ENCODE results near the gene NAALADL1. TPM values are rescaled to one million over a fixed set of nuclear protein-coding genes. Genes with fewer than 3 reads are reported as not detected.
"Not testable (repeated sequence)": the region's sequence is repeated elsewhere in the genome, so short reads cannot be mapped to it uniquely, and the experiment has no call there.

The NAALADL1 gene
- total RNA-seq, 4 donors from 2014 or later, result 17.0 to 39.1 (median 23.3) TPM

DNA sequence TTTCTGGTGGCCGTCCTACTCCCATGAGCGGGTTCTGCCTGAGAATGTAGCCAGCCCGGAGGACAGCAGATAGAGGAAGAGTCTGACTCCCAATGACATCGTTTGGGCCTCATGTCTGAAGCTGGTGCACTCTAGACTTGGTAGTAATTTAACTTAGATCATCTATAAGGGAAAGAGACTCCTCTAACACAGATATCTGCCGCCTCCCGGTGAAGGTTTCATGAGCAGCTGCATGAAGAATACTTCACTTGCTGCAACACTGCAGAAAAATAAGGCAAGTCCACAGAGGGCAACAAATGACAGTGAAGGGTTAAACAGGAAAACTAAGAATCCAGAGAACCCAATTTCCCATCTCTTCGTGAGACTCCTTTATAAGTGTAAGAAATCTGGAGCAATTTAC, 50.3 kb downstream of the NAALADL1 start:
- DNase-seq (ENCODE audit: low spot score) (no peak), ATAC-seq (ENCODE audit: low FRiP score) (no peak)
- TF ChIP-seq, protein P1, sequence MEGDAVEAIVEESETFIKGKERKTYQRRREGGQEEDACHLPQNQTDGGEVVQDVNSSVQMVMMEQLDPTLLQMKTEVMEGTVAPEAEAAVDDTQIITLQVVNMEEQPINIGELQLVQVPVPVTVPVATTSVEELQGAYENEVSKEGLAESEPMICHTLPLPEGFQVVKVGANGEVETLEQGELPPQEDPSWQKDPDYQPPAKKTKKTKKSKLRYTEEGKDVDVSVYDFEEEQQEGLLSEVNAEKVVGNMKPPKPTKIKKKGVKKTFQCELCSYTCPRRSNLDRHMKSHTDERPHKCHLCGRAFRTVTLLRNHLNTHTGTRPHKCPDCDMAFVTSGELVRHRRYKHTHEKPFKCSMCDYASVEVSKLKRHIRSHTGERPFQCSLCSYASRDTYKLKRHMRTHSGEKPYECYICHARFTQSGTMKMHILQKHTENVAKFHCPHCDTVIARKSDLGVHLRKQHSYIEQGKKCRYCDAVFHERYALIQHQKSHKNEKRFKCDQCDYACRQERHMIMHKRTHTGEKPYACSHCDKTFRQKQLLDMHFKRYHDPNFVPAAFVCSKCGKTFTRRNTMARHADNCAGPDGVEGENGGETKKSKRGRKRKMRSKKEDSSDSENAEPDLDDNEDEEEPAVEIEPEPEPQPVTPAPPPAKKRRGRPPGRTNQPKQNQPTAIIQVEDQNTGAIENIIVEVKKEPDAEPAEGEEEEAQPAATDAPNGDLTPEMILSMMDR (IDR thresholded peaks at IDR 0.05), result no peak

- not testable (repeated sequence) for DNase-seq (ENCODE audit: low spot score); ATAC-seq (ENCODE audit: low FRiP score)
Measured at GRCh38 chr11:65003968-65004367, 54.4 kb downstream of the NAALADL1 start.

DNA sequence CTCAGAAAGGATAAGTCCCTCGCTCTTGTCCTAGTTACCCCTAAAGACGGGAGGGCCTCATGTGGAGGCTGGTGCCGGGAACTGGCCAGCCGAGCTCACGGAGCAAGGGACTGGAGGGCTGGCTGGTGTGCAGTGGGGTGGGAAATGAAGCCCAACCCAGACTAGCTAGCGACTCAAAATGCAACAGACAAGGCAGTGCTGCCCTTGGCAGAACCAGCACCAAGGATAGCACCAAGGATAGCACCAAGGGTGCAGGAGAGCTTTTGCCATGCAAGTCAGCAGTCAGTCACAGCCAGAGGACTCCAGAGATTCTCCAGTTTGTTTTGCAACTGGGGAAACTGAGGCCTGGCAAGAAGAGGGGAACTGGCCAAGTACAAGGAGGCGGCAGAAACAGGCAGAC, 55.1 kb downstream of the NAALADL1 start:
- TF ChIP-seq, protein P1 (IDR thresholded peaks at IDR 0.05), result no peak
- ATAC-seq (ENCODE audit: low FRiP score) (no peak), DNase-seq (ENCODE audit: low spot score) (no peak)

DNA sequence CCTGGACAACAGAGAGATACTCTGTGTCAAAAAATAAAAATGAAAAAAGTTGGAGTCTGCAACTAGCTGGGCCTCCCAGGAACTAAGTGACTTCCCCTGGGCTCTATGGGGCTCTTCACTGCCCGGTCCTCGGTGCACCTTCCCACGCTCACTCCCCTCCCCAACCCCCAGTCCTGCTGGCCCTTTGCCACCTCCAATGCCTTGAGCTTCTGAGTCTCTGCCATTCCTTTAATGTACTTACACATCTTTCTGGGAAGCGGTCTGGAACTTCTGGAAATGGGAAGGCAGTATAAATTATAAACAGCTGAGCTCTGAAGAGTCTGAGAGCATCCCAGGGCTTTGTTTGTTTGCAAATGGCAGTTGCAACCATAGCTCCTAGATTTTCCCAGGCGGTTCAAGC, 55.6 kb downstream of the NAALADL1 start:
- ATAC-seq (ENCODE audit: low FRiP score) (no peak), DNase-seq (ENCODE audit: low spot score) (no peak)
- TF ChIP-seq, protein P1 (IDR thresholded peaks at IDR 0.05), result no peak

DNA sequence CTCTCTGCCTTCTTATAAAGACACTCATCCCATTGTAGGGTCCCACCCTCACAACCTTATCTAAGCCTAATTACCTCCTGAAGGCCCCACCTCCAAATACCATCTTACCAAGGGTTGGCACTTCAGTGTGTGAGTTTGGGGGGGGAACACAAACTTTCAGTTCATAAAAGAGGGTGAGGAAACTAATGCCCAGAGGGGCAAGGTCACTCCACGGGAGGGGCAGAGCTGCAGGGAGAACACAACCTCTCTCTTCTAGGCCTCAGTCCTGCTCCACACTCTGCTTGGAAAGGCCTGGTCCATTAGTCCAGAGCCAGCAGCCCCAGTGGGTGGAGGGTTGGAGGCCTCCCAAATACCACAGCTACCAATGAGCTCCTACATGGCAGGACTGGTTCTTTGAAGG, 58.9 kb downstream of the NAALADL1 start:
- TF ChIP-seq, protein P1 (IDR thresholded peaks at IDR 0.05), result no peak

DNA sequence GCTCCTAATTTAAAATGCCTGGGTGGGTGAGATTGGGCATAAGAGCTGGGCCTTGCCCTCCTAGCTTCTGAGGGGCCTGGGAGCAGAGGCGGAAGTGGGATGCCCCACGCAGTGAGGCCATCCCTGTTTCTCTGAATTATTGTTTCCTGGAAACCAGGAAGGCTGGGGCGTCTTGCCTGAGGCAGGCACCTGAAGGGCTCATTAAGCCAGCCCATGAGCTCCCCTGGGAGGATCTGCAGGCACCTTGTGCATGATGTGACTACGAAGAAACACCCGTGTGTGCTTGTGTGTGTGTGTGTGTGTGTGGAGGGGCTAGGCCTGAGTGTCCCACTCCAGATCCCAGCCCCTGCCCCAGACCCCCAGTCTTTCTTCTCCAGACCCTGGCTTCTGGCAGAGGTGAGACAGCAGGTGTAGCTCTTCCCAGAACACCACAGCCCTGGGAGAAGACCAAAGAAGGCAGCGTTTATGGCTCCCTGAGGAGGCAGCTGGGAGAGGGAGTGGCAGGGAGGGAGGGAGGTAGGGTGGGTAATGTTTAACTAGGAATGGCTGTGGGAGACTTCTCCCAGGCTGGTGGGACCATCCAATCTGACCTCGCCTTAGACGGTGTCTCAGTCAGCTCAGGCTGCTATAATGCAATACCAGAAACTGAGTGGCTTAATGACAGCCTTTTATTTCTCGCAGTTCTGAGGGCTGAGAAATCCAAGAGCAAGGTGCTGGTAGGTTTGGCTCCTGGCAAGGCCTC, 59.5 kb downstream of the NAALADL1 start:
- TF ChIP-seq, protein P1 (IDR thresholded peaks at IDR 0.05), result no peak
- no peak for ATAC-seq (ENCODE audit: low FRiP score)

More for the DNA sequence above, 58.9 kb downstream of the NAALADL1 start:
- ATAC-seq (ENCODE audit: low FRiP score), result no peak
- DNase-seq (ENCODE audit: low spot score), result no peak

DNA sequence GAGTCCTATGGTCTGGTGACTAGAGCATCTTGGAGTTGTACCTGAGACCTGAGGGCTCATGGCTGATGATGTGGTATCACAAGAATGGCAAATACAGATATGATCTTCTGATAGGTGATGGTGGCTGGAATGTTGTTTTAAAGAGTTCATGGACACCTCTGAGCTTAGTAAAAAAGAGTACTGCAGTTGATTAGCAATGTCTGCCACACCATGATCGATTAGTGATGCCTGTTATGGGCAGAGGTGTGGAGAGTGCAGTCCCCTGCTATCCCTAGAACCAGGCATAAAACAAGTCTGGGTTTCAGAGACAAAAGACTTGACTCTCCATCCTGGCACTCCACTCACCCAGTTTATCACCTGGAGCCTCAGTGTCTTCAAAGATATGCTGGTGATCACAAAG, 60.2 kb downstream of the NAALADL1 start:
- TF ChIP-seq, protein P1 (IDR thresholded peaks at IDR 0.05), result no peak
- ATAC-seq (ENCODE audit: low FRiP score) (no peak), DNase-seq (ENCODE audit: low spot score) (no peak)

More for the DNA sequence above, 59.5 kb downstream of the NAALADL1 start:
- no peak for DNase-seq (ENCODE audit: low spot score)
